GM21447 (cell line): ENCODE data around the gene ASAP2.
"Not testable (repeated sequence)": the region's sequence is repeated elsewhere in the genome, so short reads cannot be mapped to it uniquely, and the experiment has no call there.

Source experiments
- ATAC-seq: cut with Tn5 transposase; IDR thresholded peaks from one replicate; pipeline ENCODE4 v1.9.1; 2021; ENCODE audit not compliant: unreplicated experiment

The ASAP2 gene

GRCh38 chr2:9397201-9397600 is 190.6 kb downstream of the ASAP2 start:
- no peak for ATAC-seq

- ATAC-seq, result not testable (repeated sequence)
These were observed 191.6 kb downstream of the ASAP2 start for GRCh38 chr2:9398251-9398650.

GRCh38 chr2:9398881-9399780 is 192.5 kb downstream of the ASAP2 start:
- no peak for ATAC-seq

GRCh38 chr2:9400268-9401058 is 193.9 kb downstream of the ASAP2 start:
- ATAC-seq, result no peak

GRCh38 chr2:9401059-9401547 is 194.5 kb downstream of the ASAP2 start:
- no peak for ATAC-seq

- ATAC-seq, result no peak
These were observed 195.2 kb downstream of the ASAP2 start for GRCh38 chr2:9401646-9402371.

GRCh38 chr2:9403924-9404323 is 197.3 kb downstream of the ASAP2 start:
- ATAC-seq, result no peak

GRCh38 chr2:9404451-9404850 is 197.8 kb downstream of the ASAP2 start:
- ATAC-seq, result no peak

GRCh38 chr2:9405636-9406035 is 199.0 kb downstream of the ASAP2 start:
- no peak for ATAC-seq

- ATAC-seq, result no peak
These were observed 200.1 kb downstream of the ASAP2 start for GRCh38 chr2:9406529-9407362.

- no peak for ATAC-seq
These were observed 200.8 kb downstream of the ASAP2 start for GRCh38 chr2:9407363-9407811.

- ATAC-seq, result no peak
These were observed 202.1 kb downstream of the ASAP2 start for GRCh38 chr2:9408641-9409151.

GRCh38 chr2:9410108-9410507 is 203.5 kb downstream of the ASAP2 start:
- no peak for ATAC-seq

GRCh38 chr2:9412781-9413180 is 206.2 kb downstream of the ASAP2 start:
- no peak for ATAC-seq

- no peak for ATAC-seq
These were observed 209.0 kb downstream of the ASAP2 start for GRCh38 chr2:9415516-9416169.

GRCh38 chr2:9416267-9416961 is 209.8 kb downstream of the ASAP2 start:
- ATAC-seq, result no peak

- ATAC-seq, result no peak
These were observed 210.3 kb downstream of the ASAP2 start for GRCh38 chr2:9416962-9417316.

- no peak for ATAC-seq
These were observed 211.1 kb downstream of the ASAP2 start for GRCh38 chr2:9417725-9418124.

GRCh38 chr2:9418746-9419145 is 212.1 kb downstream of the ASAP2 start:
- ATAC-seq, result no peak
